GM12878 (cell line): ENCODE results near the gene SQOR. TPM values are rescaled to one million over a fixed set of nuclear protein-coding genes. Genes with fewer than 3 reads are reported as not detected.

ENCODE experiments used
- ATAC-seq: fragments of 200-7000 bp; cut with Tn5 transposase; 3 replicates; pipeline ENCODE4 v1.9.1; 2020; ENCODE audit warnings: mild to moderate bottlenecking, moderate library complexity
- BruUV-seq: library from RNA; stranded (reverse); fragments of 400-500 nt; replicated peaks from 2 replicates; lab custom pipeline; 2021; lab: Mats Ljungman, UMichigan
- CTCF ChIA-PET: fragments of 300-600 bp; sonication (Branson Sonifier 250); formaldehyde crosslinking; extraction: SDS; loops from one replicate; lab custom pipeline; 2021; ENCODE audit warnings: inconsistent platforms; lab: Yijun Ruan, JAX
- POLR2A ChIA-PET: fragments of 350-600 bp; formaldehyde crosslinking; extraction: SDS; loops from one replicate; lab custom pipeline; 2021; ENCODE audit warnings: inconsistent platforms; lab: Charles Lee
- RAD21 ChIA-PET: fragments of 300-600 bp; sonication (Branson Sonifier 250); formaldehyde crosslinking; loops from one replicate; lab custom pipeline; 2023; ENCODE audit warnings: antibody characterized with exemption; ENCODE audit not compliant: unreplicated experiment; lab: Charles Lee
- SMC1A ChIA-PET: fragments of 300-600 bp; sonication (Branson Sonifier 250); formaldehyde crosslinking; loops from one replicate; lab custom pipeline; 2023; ENCODE audit not compliant: unreplicated experiment, uncharacterized antibody; lab: Charles Lee
- DNase-seq: peaks from one replicate; pipeline ENCODE4 v3.0.0-alpha.2; 2011; ENCODE audit warnings: low read depth, low spot score
- FAIRE-seq: peaks from 3 replicates; lab custom pipeline; 2011; peaks lifted over from hg19 to GRCh38; lab: Jason Lieb, UNC
- H2AFZ ChIP-seq: 2 replicates; pipeline ENCODE4 v1.6.0; 2011; ENCODE audit warnings: low read depth, low read length, control low read depth; ENCODE audit not compliant: control insufficient read depth
- H3K27ac ChIP-seq: 2 replicates; pipeline ENCODE4 v1.5.1; 2011; ENCODE audit warnings: control low read depth; ENCODE audit not compliant: control insufficient read depth, insufficient read depth
- H3K27me3 ChIP-seq, 2 experiments: replicated peaks in 1 of 2; 2 replicates each; pipeline versions ENCODE4 v1.6.0 to v1.6.1; 2011; ENCODE audit warnings: low read length in 1 of 2; ENCODE audit not compliant: control insufficient read depth in 2 of 2, insufficient read depth in 2 of 2
- H3K36me3 ChIP-seq, 2 experiments: 2 replicates each; pipeline ENCODE4 v1.5.1; 2011; ENCODE audit warnings: low read length in 1 of 2; ENCODE audit not compliant: control insufficient read depth in 2 of 2, insufficient read depth in 2 of 2
- H3K4me1 ChIP-seq: 2 replicates; pipeline ENCODE4 v1.6.1; 2011; ENCODE audit warnings: mild to moderate bottlenecking, low read length, moderate library complexity, mixed read lengths; ENCODE audit not compliant: control insufficient read depth, insufficient read depth
- H3K4me2 ChIP-seq: 2 replicates; pipeline ENCODE4 v1.6.0; 2011; ENCODE audit warnings: control low read depth; ENCODE audit not compliant: control insufficient read depth, insufficient read depth
- H3K4me3 ChIP-seq: fragments of 200-600 bp; sonication (generic); 2 replicates; pipeline ENCODE4 v1.5.1; 2016
- H3K79me2 ChIP-seq: 2 replicates; pipeline ENCODE4 v1.6.0; 2011; ENCODE audit warnings: low read length; ENCODE audit not compliant: control insufficient read depth, insufficient read depth
- H3K9ac ChIP-seq: 2 replicates; pipeline ENCODE4 v1.8.0; 2011; ENCODE audit warnings: low read length, control low read depth, mixed read lengths; ENCODE audit not compliant: control insufficient read depth, insufficient read depth
- H3K9me3 ChIP-seq: replicated peaks from 3 replicates; pipeline ENCODE4 v1.5.1; 2011; ENCODE audit warnings: mild to moderate bottlenecking, low read length; ENCODE audit not compliant: control insufficient read depth, insufficient read depth
- H4K20me1 ChIP-seq: 2 replicates; pipeline ENCODE4 v1.6.0; 2011; ENCODE audit not compliant: control insufficient read depth, insufficient read depth
- BMI1 ChIP-seq: fragments of 450-650 bp; IDR thresholded peaks from 2 replicates; pipeline ENCODE4 v1.6.1; 2016; ENCODE audit warnings: mild to moderate bottlenecking, moderate library complexity, borderline replicate concordance
- CEBPB ChIP-seq, 2 experiments: fragments of 150-350 bp in 1 of 2; IDR thresholded peaks; 2 replicates each; pipeline ENCODE4 v1.6.1; 2012 to 2014; ENCODE audit warnings: low read depth in 2 of 2, low read length in 2 of 2, borderline replicate concordance in 1 of 2, inconsistent platforms in 1 of 2
- CREB1 ChIP-seq: IDR thresholded peaks from 2 replicates; pipeline ENCODE4 v1.6.1; 2012; ENCODE audit warnings: low read depth, mild to moderate bottlenecking, inconsistent platforms
- EP300 ChIP-seq, 2 experiments: fragments of 150-350 bp in 1 of 2; IDR thresholded peaks; 2 replicates each; pipeline ENCODE4 v1.6.1; 2011 to 2012; ENCODE audit warnings: low read depth in 2 of 2, low read length in 2 of 2, borderline replicate concordance in 1 of 2, improper control_type of control experiment in 1 of 2, inconsistent platforms in 1 of 2; ENCODE audit not compliant: control insufficient read depth in 1 of 2
- MAX ChIP-seq: IDR thresholded peaks from 2 replicates; pipeline ENCODE4 v1.6.1; 2012; ENCODE audit warnings: low read depth, low read length, improper control_type of control experiment
- MEF2B ChIP-seq: fragments of 450-650 bp; IDR thresholded peaks from 2 replicates; pipeline ENCODE4 v1.6.1; 2018; ENCODE audit warnings: mild to moderate bottlenecking, moderate library complexity; ENCODE audit not compliant: partially characterized antibody, poor library complexity, severe bottlenecking
- NR2C2 ChIP-seq: IDR thresholded peaks from 2 replicates; pipeline ENCODE4 v1.6.1; 2011; ENCODE audit warnings: borderline replicate concordance, low read depth; ENCODE audit not compliant: control insufficient read depth, insufficient read length
- SKIL ChIP-seq: fragments of 450-650 bp; IDR thresholded peaks from 2 replicates; pipeline ENCODE4 v1.6.1; 2017; ENCODE audit warnings: mild to moderate bottlenecking, low read depth, inconsistent platforms; ENCODE audit not compliant: poor library complexity, severe bottlenecking
- TCF3 ChIP-seq: IDR thresholded peaks from 2 replicates; pipeline ENCODE4 v1.6.1; 2012; ENCODE audit warnings: low read depth, mild to moderate bottlenecking, low read length, borderline replicate concordance; ENCODE audit not compliant: insufficient read depth
- WRNIP1 ChIP-seq: IDR thresholded peaks from 2 replicates; pipeline ENCODE4 v1.6.1; 2011; ENCODE audit warnings: low read depth, low read length, improper control_type of control experiment, borderline replicate concordance
- ZBED1 ChIP-seq: IDR thresholded peaks from 2 replicates; pipeline ENCODE4 v1.6.1; 2016; ENCODE audit warnings: borderline replicate concordance
- ZNF207 ChIP-seq: fragments of 450-650 bp; IDR thresholded peaks from 2 replicates; pipeline ENCODE4 v1.6.1; 2014; ENCODE audit warnings: antibody characterized with exemption, mild to moderate bottlenecking, borderline replicate concordance
- ZNF384 ChIP-seq: IDR thresholded peaks from 2 replicates; pipeline ENCODE4 v1.6.1; 2012; ENCODE audit warnings: low read depth, mild to moderate bottlenecking, low read length, improper control_type of control experiment, borderline replicate concordance
- WGBS: methylation state at CpG from one replicate; pipeline ENCODE4 v1.1.6; 2016; ENCODE audit warnings: low lambda C conversion rate; ENCODE audit not compliant: insufficient replicate concordance, insufficient coverage; ENCODE audit errors: missing lambda C conversion rate; 5-methylcytosine and 5-hydroxymethylcytosine counted together
- in situ Hi-C: fragments of 300-500 bp; cut with MboI; formaldehyde crosslinking; loops from 9 replicates; pipeline ENCODE4 v1.14.3; 2018; ENCODE audit warnings: mixed read lengths
- intact Hi-C: fragments of 100-400 bp; cut with micrococcal nuclease; formaldehyde crosslinking; loops from one replicate; pipeline ENCODE4 v1.14.2; 2022; ENCODE audit not compliant: unreplicated experiment
- polyA plus RNA-seq, 11 experiments: library from polyadenylated mRNA; depleted of rRNA in 4 of 11; unstranded in 6 of 11; stranded (reverse) in 5 of 11; fragments of >200 nt; fragmentation: Nextera tagmentation in 4 of 11; fragmentation: Illumina TruSeq in 1 of 11; extraction: Ambion mirVana in 4 of 11; extraction: Trizol in 1 of 11; gene quantifications; 1 replicate in 1 of 11; 2 replicates in 10 of 11; pipeline versions ENCODE4 v1.2.1 to v1.2.3, GENCODE V29; 2011 to 2016; ENCODE audit warnings: inconsistent platforms in 2 of 11, missing spikeins in 2 of 11, low read depth in 1 of 11
- total RNA-seq, 4 experiments: library from RNA; depleted of rRNA in 3 of 4; stranded (reverse); fragments of >200 nt in 3 of 4; fragmentation: Illumina TruSeq in 1 of 4; extraction: Trizol in 1 of 4; gene quantifications; 2 replicates each; pipeline versions ENCODE4 v1.2.1 to v1.2.3, GENCODE V29; 2013 to 2021
- TF ChIP-seq, protein P1 (sequence below): IDR thresholded peaks from 2 replicates; pipeline ENCODE4 v1.6.1; 2011; ENCODE audit warnings: mild to moderate bottlenecking, low read depth, low read length, moderate library complexity; ENCODE audit not compliant: insufficient replicate concordance
- TF ChIP-seq, protein P2 (sequence below): IDR thresholded peaks from 2 replicates; pipeline ENCODE4 v1.6.1; 2011; ENCODE audit warnings: borderline replicate concordance, low read depth, mild to moderate bottlenecking, moderate library complexity, low read length; ENCODE audit not compliant: insufficient read depth, poor library complexity, severe bottlenecking
- TF ChIP-seq, protein P3 (sequence below): fragments of 450-650 bp; IDR thresholded peaks from 2 replicates; pipeline ENCODE4 v1.6.1; 2017; ENCODE audit warnings: low read depth, mild to moderate bottlenecking, moderate library complexity

The SQOR gene
- total and polyA plus RNA-seq, 10 of the 15 experiments (the other 5 are each of a cell fraction or from before 2014, with no cell fraction given): 14.5 to 74.7 (median 44.2) TPM

- intact Hi-C loops: no loop called here
- in situ Hi-C loops: no loop called here
- DNase-seq (no peak), FAIRE-seq (no peak), ATAC-seq (no peak)
- SMC1A ChIA-PET: no interaction called here
- no TSS peak for BruUV-seq
- no peak overlapping the region for H3K27ac ChIP-seq
- CTCF ChIA-PET: no interaction called here
- H2AFZ ChIP-seq: no peak overlapping the region
- H3K4me1 ChIP-seq: no peaks in the 10 kb centered on the region
- RAD21 ChIA-PET: no interaction called here
- H3K4me3 ChIP-seq: no peak overlapping the region
- H3K4me2 ChIP-seq: no peak overlapping the region
- POLR2A ChIA-PET: no interaction called here
- no peaks in the 10 kb centered on the region for H4K20me1 ChIP-seq
- no peak overlapping the region for H3K9ac ChIP-seq
- no peaks in the 10 kb centered on the region for H3K9me3 ChIP-seq
- H3K27me3 ChIP-seq: no peaks in the 10 kb centered on the region
- WGBS: 12% methylated on average over 5 of the region's 5 CpGs
- no peaks in the 10 kb centered on the region for H3K36me3 ChIP-seq
- no peaks in the 10 kb centered on the region for H3K79me2 ChIP-seq
- TF ChIP-seq ZNF207: no peak
- no peak for TF ChIP-seq SKIL
- no peak for TF ChIP-seq EP300 (IDR thresholded peaks at IDR 0.05; ENCODE audit: borderline replicate concordance in 1 of 2, control insufficient read depth in 1 of 2, low read depth in 2 of 2, low read length in 2 of 2)
- TF ChIP-seq TCF3: no peak
- TF ChIP-seq MEF2B: no peak
- no peak for TF ChIP-seq CREB1
- TF ChIP-seq, protein P1, sequence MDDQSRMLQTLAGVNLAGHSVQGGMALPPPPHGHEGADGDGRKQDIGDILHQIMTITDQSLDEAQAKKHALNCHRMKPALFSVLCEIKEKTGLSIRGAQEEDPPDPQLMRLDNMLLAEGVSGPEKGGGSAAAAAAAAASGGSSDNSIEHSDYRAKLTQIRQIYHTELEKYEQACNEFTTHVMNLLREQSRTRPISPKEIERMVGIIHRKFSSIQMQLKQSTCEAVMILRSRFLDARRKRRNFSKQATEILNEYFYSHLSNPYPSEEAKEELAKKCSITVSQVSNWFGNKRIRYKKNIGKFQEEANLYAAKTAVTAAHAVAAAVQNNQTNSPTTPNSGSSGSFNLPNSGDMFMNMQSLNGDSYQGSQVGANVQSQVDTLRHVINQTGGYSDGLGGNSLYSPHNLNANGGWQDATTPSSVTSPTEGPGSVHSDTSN: no peak
- no peak for TF ChIP-seq ZNF384
- no peak for TF ChIP-seq MAX
- no peak for TF ChIP-seq NR2C2
- no peak for TF ChIP-seq ZBED1
- TF ChIP-seq, protein P2, sequence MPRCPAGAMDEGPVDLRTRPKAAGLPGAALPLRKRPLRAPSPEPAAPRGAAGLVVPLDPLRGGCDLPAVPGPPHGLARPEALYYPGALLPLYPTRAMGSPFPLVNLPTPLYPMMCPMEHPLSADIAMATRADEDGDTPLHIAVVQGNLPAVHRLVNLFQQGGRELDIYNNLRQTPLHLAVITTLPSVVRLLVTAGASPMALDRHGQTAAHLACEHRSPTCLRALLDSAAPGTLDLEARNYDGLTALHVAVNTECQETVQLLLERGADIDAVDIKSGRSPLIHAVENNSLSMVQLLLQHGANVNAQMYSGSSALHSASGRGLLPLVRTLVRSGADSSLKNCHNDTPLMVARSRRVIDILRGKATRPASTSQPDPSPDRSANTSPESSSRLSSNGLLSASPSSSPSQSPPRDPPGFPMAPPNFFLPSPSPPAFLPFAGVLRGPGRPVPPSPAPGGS: no peak
- TF ChIP-seq, protein P3, sequence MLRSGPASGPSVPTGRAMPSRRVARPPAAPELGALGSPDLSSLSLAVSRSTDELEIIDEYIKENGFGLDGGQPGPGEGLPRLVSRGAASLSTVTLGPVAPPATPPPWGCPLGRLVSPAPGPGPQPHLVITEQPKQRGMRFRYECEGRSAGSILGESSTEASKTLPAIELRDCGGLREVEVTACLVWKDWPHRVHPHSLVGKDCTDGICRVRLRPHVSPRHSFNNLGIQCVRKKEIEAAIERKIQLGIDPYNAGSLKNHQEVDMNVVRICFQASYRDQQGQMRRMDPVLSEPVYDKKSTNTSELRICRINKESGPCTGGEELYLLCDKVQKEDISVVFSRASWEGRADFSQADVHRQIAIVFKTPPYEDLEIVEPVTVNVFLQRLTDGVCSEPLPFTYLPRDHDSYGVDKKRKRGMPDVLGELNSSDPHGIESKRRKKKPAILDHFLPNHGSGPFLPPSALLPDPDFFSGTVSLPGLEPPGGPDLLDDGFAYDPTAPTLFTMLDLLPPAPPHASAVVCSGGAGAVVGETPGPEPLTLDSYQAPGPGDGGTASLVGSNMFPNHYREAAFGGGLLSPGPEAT: no peak
- TF ChIP-seq CEBPB (IDR thresholded peaks at IDR 0.05; ENCODE audit: borderline replicate concordance in 1 of 2, low read depth in 2 of 2, low read length in 2 of 2): no peak
- TF ChIP-seq BMI1: no peak
- TF ChIP-seq WRNIP1: no peak
These were observed 99.5 kb downstream of the SQOR start for GRCh38 chr15:45734260-45734711.
